ENCODE measurements around the gene LLGL2.

The LLGL2 gene

DNA sequence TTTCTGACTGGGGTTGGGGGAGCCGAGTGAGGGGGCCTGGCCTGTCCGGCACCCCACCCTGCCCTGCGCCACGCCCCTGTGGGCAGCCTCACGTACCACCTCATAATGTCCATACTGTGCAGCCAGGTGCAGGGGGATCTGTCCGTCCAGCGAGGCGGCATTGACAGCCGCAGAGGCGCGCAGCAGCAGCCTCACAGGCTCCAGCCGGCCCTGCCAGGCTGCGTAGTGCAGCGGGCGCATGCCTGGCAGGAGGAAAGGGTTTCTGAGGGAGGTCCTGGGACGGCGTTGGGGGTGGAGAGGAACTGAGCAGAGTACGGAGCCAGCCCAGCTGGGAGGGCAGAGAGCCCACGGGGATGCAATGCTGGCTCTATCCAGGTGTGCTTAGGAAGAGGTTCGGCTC, 18.6 kb upstream of the LLGL2 start:
- H3K9ac ChIP-seq (ENCODE audit: low read depth in 1 of 2, low read length in 2 of 2): no peak overlapping the region

DNA sequence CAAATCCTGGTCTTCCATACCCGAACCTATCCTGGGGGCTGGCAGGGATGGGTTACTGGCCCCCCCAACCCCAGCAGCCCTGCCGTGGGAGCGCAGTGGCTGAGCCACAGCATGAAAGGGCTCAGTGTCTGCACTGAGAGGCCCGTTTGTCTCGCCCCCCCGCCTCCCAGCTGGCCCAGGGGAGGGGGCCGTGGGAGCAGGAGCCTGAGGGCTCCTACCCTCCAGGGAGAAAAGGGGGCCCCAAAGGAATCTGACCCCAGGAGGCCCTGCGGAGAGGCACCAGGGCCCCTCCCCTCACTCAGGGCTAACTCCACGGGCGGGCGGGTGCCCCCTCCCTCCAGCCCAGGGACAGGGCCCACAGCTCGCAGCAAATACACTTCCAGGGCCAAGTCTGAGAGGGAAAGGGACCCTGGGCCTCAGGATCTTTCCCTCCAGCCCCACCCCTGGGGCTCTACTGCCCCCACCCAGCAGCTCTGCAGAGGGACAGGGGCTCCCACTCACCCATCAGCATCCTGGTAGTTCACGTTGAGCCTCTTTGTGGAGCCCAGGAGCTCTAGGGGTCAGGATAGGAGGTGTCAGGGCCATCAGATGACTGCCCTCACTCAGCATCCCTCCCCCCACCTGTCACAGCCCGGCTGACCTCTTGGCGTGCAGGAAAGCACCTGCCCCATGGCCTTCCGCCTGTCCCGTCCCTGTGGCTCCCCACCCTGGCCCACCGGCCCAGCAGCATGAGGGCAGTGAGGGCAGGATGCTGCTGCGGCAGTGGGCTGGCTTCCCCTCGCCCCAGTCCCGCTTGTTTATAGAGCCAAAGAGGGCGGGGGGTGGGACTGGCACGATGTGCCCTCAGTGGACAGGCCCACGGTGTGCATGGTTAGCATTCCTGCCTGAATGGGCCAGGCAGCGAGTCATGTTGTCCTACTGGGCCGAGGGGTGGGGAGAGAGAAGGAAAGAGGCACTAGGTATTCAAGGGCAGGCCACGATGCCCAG, 17.5 kb upstream of the LLGL2 start:
- peaks cover 8 to 24% of the 10 kb centered on the region in 2 donors for H3K4me1 ChIP-seq (ENCODE audit: control insufficient read depth in 2 of 2, insufficient read depth in 2 of 2, low read length in 2 of 2)
- H3K27ac ChIP-seq (ENCODE audit: low read depth in 2 of 2, low read length in 2 of 2): peak overlapping the region in 1 of 2 donors; percentile 28
- H3K4me3 ChIP-seq (ENCODE audit: low read length in 2 of 2): no peak overlapping the region
- H3K9ac ChIP-seq (ENCODE audit: low read depth in 1 of 2, low read length in 2 of 2): no peak overlapping the region
- no peaks in the 10 kb centered on the region for H3K27me3 ChIP-seq (ENCODE audit: control insufficient read depth in 2 of 2, insufficient read depth in 2 of 2, low read length in 2 of 2)
- H3K36me3 ChIP-seq (ENCODE audit: control insufficient read depth in 2 of 2, insufficient read depth in 2 of 2, low read length in 2 of 2): peaks cover 16 to 19% of the 10 kb centered on the region in 2 donors
- H3K9me3 ChIP-seq (ENCODE audit: control insufficient read depth in 2 of 2, low read length in 2 of 2): no peaks in the 10 kb centered on the region

More for the DNA sequence above, 18.6 kb upstream of the LLGL2 start:
- Histone ChIP-seq H3K9me3 (ENCODE audit: control insufficient read depth in 2 of 2, low read length in 2 of 2) (no peaks in the 10 kb centered on the region), H3K27me3 (ENCODE audit: control insufficient read depth in 2 of 2, insufficient read depth in 2 of 2, low read length in 2 of 2) (no peaks in the 10 kb centered on the region), H3K27ac (ENCODE audit: low read depth in 2 of 2, low read length in 2 of 2) (no peak overlapping the region), H3K4me1 (ENCODE audit: control insufficient read depth in 2 of 2, insufficient read depth in 2 of 2, low read length in 2 of 2) (peaks cover 6 to 14% of the 10 kb centered on the region in 2 donors), H3K36me3 (ENCODE audit: control insufficient read depth in 2 of 2, insufficient read depth in 2 of 2, low read length in 2 of 2) (peaks cover 17 to 19% of the 10 kb centered on the region in 2 donors), H3K4me3 (ENCODE audit: low read length in 2 of 2) (no peak overlapping the region)

GRCh38 chr17:75508931-75509361, 16.6 kb upstream of the LLGL2 start:
- Histone ChIP-seq H3K27me3 (ENCODE audit: control insufficient read depth in 2 of 2, insufficient read depth in 2 of 2, low read length in 2 of 2) (no peaks in the 10 kb centered on the region), H3K36me3 (ENCODE audit: control insufficient read depth in 2 of 2, insufficient read depth in 2 of 2, low read length in 2 of 2) (peaks cover 14 to 19% of the 10 kb centered on the region in 2 donors), H3K9me3 (ENCODE audit: control insufficient read depth in 2 of 2, low read length in 2 of 2) (no peaks in the 10 kb centered on the region), H3K4me1 (ENCODE audit: control insufficient read depth in 2 of 2, insufficient read depth in 2 of 2, low read length in 2 of 2) (peaks cover 11 to 29% of the 10 kb centered on the region in 2 donors), H3K9ac (ENCODE audit: low read depth in 1 of 2, low read length in 2 of 2) (no peak overlapping the region), H3K4me3 (ENCODE audit: low read length in 2 of 2) (no peak overlapping the region), H3K27ac (ENCODE audit: low read depth in 2 of 2, low read length in 2 of 2) (peak overlapping the region in 1 of 2 donors; percentile 28)

DNA sequence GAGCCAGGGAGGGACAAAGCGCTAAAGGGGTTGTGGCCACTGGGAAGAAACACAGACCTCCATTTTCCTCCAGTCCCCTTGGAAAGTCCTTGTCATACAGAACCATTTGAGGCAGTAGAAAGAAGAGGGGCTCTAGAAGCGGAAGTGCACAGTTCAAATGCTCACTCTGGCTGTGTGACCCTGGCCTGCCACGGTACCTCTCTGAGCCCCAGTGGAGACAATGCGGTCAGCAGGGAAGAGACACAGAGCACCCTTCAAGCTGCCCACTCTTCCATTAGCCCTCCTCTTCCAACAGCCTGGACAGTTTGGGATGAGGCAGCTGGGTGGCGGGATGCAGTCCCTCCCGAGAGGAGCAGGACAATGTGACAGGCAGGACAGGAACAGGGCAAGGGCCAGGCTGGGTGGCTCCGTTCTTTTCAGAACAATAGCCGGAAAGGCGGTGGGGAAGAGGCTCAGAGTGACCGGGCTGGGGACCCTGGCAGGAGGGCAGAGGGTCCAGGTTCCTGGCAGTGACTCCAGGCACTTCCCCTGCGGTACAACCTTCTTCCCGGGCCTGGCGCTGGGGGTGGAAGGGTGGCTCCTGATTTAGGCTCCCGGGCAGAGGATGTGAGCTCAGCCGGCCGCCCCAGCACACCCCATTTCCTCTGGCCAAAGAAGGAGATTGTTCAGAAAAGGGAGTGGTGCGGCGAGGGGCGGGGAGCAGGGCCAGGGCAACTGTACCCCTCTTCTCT, 15.8 kb upstream of the LLGL2 start:
- Histone ChIP-seq H3K36me3 (ENCODE audit: control insufficient read depth in 2 of 2, insufficient read depth in 2 of 2, low read length in 2 of 2) (peaks cover 14 to 19% of the 10 kb centered on the region in 2 donors), H3K27ac (ENCODE audit: low read depth in 2 of 2, low read length in 2 of 2) (peak overlapping the region in 1 of 2 donors; percentile 38), H3K27me3 (ENCODE audit: control insufficient read depth in 2 of 2, insufficient read depth in 2 of 2, low read length in 2 of 2) (no peaks in the 10 kb centered on the region), H3K9me3 (ENCODE audit: control insufficient read depth in 2 of 2, low read length in 2 of 2) (no peaks in the 10 kb centered on the region), H3K4me3 (ENCODE audit: low read length in 2 of 2) (no peak overlapping the region), H3K9ac (ENCODE audit: low read depth in 1 of 2, low read length in 2 of 2) (no peak overlapping the region), H3K4me1 (ENCODE audit: control insufficient read depth in 2 of 2, insufficient read depth in 2 of 2, low read length in 2 of 2) (peaks cover 18 to 35% of the 10 kb centered on the region in 2 donors)

- peaks cover 9 to 13% of the 10 kb centered on the region in 2 donors for H3K36me3 ChIP-seq (ENCODE audit: control insufficient read depth in 2 of 2, insufficient read depth in 2 of 2, low read length in 2 of 2)
These were observed 14.3 kb upstream of the LLGL2 start for GRCh38 chr17:75511270-75511609.

DNA sequence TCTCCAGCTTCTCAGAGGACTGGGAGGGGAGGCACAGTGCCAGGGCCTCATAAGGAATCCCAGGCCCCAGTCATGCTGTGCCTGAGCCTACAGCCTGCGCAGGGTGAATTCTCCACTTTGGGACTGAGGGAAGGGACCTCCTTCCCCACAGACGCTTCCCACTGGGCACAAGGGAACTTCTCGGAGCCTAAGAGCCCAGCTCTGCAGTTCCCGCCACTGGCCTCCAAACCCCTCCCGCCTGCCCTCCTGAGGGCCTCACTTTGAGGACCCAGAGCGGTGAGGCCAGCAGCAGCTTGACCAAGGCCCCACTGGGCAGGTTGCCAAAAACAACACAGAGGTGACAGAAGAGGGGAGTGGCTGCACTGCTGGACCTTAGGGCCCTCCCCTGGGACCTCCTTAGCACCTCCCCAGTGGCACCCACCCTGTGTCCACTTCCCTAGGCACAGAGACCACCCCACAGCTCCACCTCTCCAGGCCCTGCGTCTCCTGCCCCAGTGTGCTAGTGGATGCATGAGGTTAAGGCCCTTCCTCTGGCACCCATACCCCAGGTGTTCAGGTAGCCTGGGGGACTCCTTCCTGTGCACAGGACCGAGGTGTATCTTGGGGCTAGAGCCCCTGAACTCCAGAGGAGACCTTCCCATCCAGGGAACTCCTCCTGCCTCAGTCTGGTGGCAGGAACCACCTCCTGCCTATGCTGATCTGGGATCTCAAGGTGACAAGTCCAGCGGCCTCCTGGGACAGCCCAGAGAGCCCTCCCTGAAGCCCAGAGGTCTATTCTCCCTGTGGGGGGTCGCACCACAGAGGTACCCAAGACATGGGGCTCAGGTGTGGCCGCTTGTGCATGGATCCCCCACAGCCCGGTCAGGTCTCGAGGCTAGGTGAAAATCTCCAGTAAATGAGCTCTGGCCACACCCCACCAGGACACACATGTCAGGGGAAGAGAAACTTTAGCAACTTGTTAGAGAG, 13.6 kb upstream of the LLGL2 start:
- Histone ChIP-seq H3K36me3 (ENCODE audit: control insufficient read depth in 2 of 2, insufficient read depth in 2 of 2, low read length in 2 of 2) (peaks cover 8% of the 10 kb centered on the region in 2 donors), H3K9ac (ENCODE audit: low read depth in 1 of 2, low read length in 2 of 2) (peak overlapping the region in 1 of 2 donors; percentile 6), H3K4me1 (ENCODE audit: control insufficient read depth in 2 of 2, insufficient read depth in 2 of 2, low read length in 2 of 2) (peaks cover 19 to 36% of the 10 kb centered on the region in 2 donors), H3K27me3 (ENCODE audit: control insufficient read depth in 2 of 2, insufficient read depth in 2 of 2, low read length in 2 of 2) (no peaks in the 10 kb centered on the region), H3K4me3 (ENCODE audit: low read length in 2 of 2) (no peak overlapping the region), H3K27ac (ENCODE audit: low read depth in 2 of 2, low read length in 2 of 2) (peak overlapping the region in 1 of 2 donors; percentile 16), H3K9me3 (ENCODE audit: control insufficient read depth in 2 of 2, low read length in 2 of 2) (no peaks in the 10 kb centered on the region)

More at GRCh38 chr17:75511270-75511609, 14.3 kb upstream of the LLGL2 start:
- peak overlapping the region in 1 of 2 donors; percentile 2 for H3K9ac ChIP-seq (ENCODE audit: low read depth in 1 of 2, low read length in 2 of 2)
- no peaks in the 10 kb centered on the region for H3K27me3 ChIP-seq (ENCODE audit: control insufficient read depth in 2 of 2, insufficient read depth in 2 of 2, low read length in 2 of 2)
- H3K4me3 ChIP-seq (ENCODE audit: low read length in 2 of 2): no peak overlapping the region
- no peak overlapping the region for H3K27ac ChIP-seq (ENCODE audit: low read depth in 2 of 2, low read length in 2 of 2)
- H3K4me1 ChIP-seq (ENCODE audit: control insufficient read depth in 2 of 2, insufficient read depth in 2 of 2, low read length in 2 of 2): peaks cover 18 to 36% of the 10 kb centered on the region in 2 donors
- no peaks in the 10 kb centered on the region for H3K9me3 ChIP-seq (ENCODE audit: control insufficient read depth in 2 of 2, low read length in 2 of 2)

GRCh38 chr17:75512926-75513640, 12.4 kb upstream of the LLGL2 start:
- Histone ChIP-seq H3K27me3 (ENCODE audit: control insufficient read depth in 2 of 2, insufficient read depth in 2 of 2, low read length in 2 of 2) (no peaks in the 10 kb centered on the region), H3K36me3 (ENCODE audit: control insufficient read depth in 2 of 2, insufficient read depth in 2 of 2, low read length in 2 of 2) (peaks cover 3% of the 10 kb centered on the region in 2 donors), H3K4me1 (ENCODE audit: control insufficient read depth in 2 of 2, insufficient read depth in 2 of 2, low read length in 2 of 2) (peaks cover 31 to 44% of the 10 kb centered on the region in 2 donors), H3K9ac (ENCODE audit: low read depth in 1 of 2, low read length in 2 of 2) (no peak overlapping the region), H3K9me3 (ENCODE audit: control insufficient read depth in 2 of 2, low read length in 2 of 2) (no peaks in the 10 kb centered on the region), H3K27ac (ENCODE audit: low read depth in 2 of 2, low read length in 2 of 2) (no peak overlapping the region), H3K4me3 (ENCODE audit: low read length in 2 of 2) (peak overlapping the region in 1 of 2 donors; percentile 69)

DNA sequence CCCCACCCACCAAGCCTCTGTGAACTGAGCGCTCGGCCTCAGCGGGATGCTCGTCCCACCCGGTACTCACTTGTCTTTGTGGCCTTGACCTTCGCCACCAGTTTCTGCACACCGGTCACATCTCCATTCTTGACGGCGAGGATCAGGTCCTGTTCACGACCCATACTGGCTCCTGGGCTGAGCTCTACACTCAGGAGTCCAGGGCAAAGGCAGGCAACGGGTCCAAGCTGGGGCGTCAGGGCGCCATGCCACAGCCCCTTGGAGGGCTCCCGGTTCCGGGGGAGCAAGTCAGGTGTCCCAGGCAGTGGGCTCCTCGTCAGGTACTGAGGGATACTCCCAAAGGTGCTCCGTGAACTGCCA, 11.9 kb upstream of the LLGL2 start:
- Histone ChIP-seq H3K36me3 (ENCODE audit: control insufficient read depth in 2 of 2, insufficient read depth in 2 of 2, low read length in 2 of 2) (peaks cover 3% of the 10 kb centered on the region in 2 donors), H3K9ac (ENCODE audit: low read depth in 1 of 2, low read length in 2 of 2) (peak overlapping the region in 1 of 2 donors; percentile 13), H3K27me3 (ENCODE audit: control insufficient read depth in 2 of 2, insufficient read depth in 2 of 2, low read length in 2 of 2) (no peaks in the 10 kb centered on the region), H3K4me1 (ENCODE audit: control insufficient read depth in 2 of 2, insufficient read depth in 2 of 2, low read length in 2 of 2) (peaks cover 32 to 44% of the 10 kb centered on the region in 2 donors), H3K4me3 (ENCODE audit: low read length in 2 of 2) (peak overlapping the region in 1 of 2 donors; percentile 69), H3K9me3 (ENCODE audit: control insufficient read depth in 2 of 2, low read length in 2 of 2) (no peaks in the 10 kb centered on the region), H3K27ac (ENCODE audit: low read depth in 2 of 2, low read length in 2 of 2) (no peak overlapping the region)

All from mucosa of rectum (tissue), 2 donors.